Epithelial cell of esophagus (primary cell): ENCODE results near the gene LRRC10B.

Experiments used
- DNase-seq: peaks from one replicate; pipeline ENCODE4 v3.0.0; 2010; ENCODE audit warnings: low read depth
- H3K4me3 ChIP-seq: 2 replicates; pipeline ENCODE4 v1.5.1; 2011; ENCODE audit warnings: mild to moderate bottlenecking, low read length, control low read depth
- TF ChIP-seq, protein P1 (sequence below): IDR thresholded peaks from 2 replicates; pipeline ENCODE4 v1.5.1; 2011; ENCODE audit warnings: low read depth, mild to moderate bottlenecking, low read length, control low read depth, inconsistent platforms; ENCODE audit not compliant: insufficient read depth; ENCODE audit errors: missing control alignments

LRRC10B gene

DNA sequence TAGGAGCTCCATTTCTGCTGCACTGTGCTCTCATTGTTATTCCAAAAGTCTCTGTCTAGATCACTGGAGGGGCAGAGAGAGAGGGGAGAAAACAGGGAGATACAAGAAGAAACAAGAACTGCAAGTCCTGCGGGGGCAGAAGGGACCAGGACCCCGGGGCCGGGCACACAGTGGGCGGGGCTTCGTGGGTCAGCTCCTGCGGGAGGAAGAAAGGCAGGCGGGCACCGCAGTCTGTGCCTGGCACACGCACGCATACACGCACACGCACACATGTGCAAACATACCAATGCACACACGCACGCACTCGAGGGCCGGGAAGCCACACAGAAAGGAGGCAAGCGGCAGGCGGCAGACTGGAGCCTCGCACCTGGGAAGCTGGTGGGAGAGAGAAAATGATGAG lies 38.7 kb downstream of the LRRC10B start:
- TF ChIP-seq, protein P1, sequence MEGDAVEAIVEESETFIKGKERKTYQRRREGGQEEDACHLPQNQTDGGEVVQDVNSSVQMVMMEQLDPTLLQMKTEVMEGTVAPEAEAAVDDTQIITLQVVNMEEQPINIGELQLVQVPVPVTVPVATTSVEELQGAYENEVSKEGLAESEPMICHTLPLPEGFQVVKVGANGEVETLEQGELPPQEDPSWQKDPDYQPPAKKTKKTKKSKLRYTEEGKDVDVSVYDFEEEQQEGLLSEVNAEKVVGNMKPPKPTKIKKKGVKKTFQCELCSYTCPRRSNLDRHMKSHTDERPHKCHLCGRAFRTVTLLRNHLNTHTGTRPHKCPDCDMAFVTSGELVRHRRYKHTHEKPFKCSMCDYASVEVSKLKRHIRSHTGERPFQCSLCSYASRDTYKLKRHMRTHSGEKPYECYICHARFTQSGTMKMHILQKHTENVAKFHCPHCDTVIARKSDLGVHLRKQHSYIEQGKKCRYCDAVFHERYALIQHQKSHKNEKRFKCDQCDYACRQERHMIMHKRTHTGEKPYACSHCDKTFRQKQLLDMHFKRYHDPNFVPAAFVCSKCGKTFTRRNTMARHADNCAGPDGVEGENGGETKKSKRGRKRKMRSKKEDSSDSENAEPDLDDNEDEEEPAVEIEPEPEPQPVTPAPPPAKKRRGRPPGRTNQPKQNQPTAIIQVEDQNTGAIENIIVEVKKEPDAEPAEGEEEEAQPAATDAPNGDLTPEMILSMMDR, result no peak
- DNase-seq, result no peak
- no peak overlapping the region for H3K4me3 ChIP-seq

DNA sequence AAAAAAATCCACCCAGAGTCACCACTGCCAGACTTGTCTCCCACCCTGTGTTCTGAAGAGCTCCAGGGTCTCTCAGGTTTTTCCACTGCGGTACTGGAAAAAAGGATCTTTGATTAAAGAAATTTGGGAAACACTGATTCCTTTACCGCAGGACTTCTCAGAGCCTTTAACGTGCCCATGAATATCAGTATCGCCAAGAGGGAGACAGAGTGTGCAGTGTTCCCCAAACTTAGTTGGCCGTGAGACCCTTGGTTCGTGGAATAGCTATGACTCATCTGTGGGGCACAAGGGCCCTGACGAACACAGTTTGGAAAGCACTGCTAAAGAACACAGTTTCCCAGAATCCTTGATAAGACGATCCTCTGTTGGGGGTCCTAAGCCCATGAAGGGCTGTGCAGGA lies 40.6 kb downstream of the LRRC10B start:
- TF ChIP-seq, protein P1, result no peak
- H3K4me3 ChIP-seq, result no peak overlapping the region
- DNase-seq, result no peak

DNA sequence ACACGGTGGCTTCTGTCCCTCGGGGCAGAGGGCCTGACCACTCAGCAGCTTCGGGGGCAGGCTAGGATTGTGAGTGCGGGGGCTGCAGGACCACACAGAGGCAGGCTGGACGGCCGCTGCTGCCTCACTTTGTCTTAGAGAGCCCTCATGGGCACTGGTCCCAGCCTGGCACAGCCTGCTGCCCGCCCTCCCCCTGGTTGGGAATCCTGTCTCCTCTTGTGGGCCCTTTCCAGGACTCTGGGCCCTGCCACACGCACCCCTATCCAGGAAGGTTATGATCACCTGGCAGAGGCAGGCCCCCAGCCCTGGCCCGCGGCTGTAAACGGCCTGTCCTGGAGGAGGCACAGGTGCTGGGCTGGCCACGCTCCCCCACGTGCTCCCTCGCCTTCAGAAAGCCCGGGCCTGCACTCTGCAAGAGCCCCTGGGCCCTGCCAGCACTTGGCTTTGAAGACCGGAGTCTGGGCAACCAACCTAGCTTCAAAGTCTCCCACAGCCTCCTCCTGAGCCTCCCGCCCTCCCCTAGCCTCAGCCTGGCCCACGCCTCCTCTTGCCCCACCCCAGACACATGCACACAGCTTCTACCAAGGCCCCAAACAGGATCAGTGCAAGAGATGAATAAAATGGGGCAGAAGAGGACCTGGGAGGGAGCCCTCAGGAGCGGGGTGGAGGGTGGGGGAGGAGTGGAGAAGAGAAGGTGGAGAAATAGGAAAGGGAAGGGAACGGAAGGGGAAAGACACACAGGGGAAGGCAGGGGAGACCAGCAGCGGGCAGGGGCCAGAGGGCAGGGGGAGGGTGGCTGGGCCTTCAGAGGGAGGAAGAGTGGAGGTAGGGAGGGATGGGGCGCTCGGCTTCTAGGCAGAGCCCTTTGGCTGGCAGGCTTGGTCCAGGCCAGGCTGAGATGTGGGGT lies 41.4 kb downstream of the LRRC10B start:
- no peak overlapping the region for H3K4me3 ChIP-seq
- TF ChIP-seq, protein P1, result no peak
- DNase-seq, result no peak

DNA sequence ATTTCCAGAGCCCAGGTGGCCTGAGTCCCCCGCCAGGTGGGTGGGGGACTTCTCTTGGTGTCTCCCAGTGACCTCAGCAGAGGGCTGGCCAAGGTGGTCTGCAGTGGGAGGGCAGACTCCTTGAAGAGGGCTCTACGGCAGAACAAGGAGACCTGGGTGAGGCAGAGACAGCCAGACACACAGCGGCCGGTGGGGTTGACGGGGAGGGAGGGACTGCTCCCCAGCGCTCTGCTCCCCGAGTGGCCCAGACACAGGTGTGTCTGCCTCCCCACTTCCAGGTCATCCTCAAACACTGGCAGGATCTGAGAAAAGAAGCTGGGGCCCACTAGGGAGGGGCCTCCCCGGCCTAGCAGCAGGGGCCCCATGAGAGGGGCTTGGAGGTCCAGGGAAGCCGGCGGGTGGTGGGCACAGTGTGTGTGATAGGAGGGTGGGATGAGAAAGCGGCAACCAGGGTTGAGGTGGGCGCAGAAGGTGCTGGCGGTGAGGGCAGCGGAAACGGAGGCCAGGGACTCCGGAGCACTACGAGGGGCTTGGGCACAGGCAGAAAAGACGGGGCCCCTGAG lies 42.2 kb downstream of the LRRC10B start:
- TF ChIP-seq, protein P1, result no peak
- no peak for DNase-seq
- no peak overlapping the region for H3K4me3 ChIP-seq

DNA sequence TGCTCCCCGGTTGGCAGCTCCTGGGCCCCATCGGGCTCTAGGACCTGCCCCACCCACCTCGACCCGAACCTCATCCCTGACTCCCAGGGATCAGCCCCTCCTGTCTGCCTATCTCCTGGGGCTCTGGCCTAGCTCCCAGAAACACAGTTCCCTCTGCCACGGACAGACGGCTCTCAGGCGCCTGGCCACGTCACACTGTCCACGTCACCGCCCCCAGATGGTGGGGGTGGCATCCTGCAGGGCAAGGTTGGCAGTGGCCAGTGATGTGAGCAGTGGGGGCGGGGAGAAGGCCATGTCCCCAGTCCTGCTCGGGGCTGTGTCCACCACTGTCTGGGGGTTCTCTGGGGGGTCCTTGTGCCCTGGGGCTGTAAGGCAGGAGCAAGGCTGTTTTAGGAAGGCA lies 43.1 kb downstream of the LRRC10B start:
- H3K4me3 ChIP-seq, result no peak overlapping the region
- TF ChIP-seq, protein P1, result no peak
- peak; percentile 11 for DNase-seq

DNA sequence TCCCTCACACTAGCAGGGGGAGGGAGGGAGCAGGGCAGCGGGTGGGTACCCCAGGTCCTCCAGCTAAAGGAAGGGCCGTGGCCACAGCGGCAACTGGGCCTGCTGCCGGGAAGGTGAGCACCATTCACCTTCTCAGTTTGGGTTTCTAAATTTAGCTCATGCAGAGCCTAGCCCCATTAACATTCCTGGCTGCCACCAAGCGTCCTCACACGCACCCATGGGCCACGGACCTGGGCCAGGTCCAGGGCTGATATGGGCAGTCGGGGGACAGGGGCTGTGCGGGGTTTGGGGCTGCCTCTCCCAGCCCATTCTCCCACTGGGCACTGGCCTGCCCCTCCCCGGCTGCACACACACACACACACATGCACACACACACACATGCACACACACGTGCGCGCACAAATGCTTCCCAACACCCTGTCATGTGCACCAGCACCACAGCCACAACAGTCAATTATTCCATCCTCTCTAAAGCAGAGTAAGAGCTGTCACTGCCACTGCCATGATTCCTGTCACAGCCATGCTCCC lies 43.6 kb downstream of the LRRC10B start:
- no peak overlapping the region for H3K4me3 ChIP-seq
- TF ChIP-seq, protein P1, result no peak
- DNase-seq, result no peak
